Stimulated activated CD8-positive, alpha-beta memory T cell treated with anti-CD3 and anti-CD28 coated beads, Interleukin-7, amount 100 ng/mL, for 24 hours (primary cell): ENCODE data around the gene DUT.
A peak's percentile ranks its signal among the peaks of the same experiment; 100 is the strongest.

Source experiments
- DNase-seq: peaks from one replicate; pipeline ENCODE4 v3.0.0-alpha.2; 2020; ENCODE audit warnings: low read depth

Gene DUT

GRCh38 chr15:48330105-48330785 lies 984 bp upstream of the DUT start:
- DNase-seq = no peak

GRCh38 chr15:48331796-48332641 lies 790 bp downstream of the DUT start:
- DNase-seq = peak; percentile 67

GRCh38 chr15:48332642-48333034 lies 1.4 kb downstream of the DUT start:
- DNase-seq = no peak

- DNase-seq = no peak
Measured at GRCh38 chr15:48333540-48333939, 2.3 kb downstream of the DUT start.

GRCh38 chr15:48334260-48334659 lies 3.0 kb downstream of the DUT start:
- DNase-seq = no peak

- DNase-seq = no peak
Measured at GRCh38 chr15:48336940-48337339, 5.7 kb downstream of the DUT start.

GRCh38 chr15:48337607-48338006 lies 6.4 kb downstream of the DUT start:
- DNase-seq = no peak

GRCh38 chr15:48340111-48340510 lies 8.9 kb downstream of the DUT start:
- DNase-seq = no peak

- DNase-seq = no peak
Measured at GRCh38 chr15:48343865-48344264, 12.6 kb downstream of the DUT start.

- no peak for DNase-seq
Measured at GRCh38 chr15:48345516-48345915, 14.3 kb downstream of the DUT start.

- DNase-seq = no peak
Measured at GRCh38 chr15:48352474-48353072, 21.3 kb downstream of the DUT start.

GRCh38 chr15:48354694-48355303 lies 23.6 kb downstream of the DUT start:
- no peak for DNase-seq

GRCh38 chr15:48355377-48355776 lies 24.1 kb downstream of the DUT start:
- no peak for DNase-seq

- no peak for DNase-seq
Measured at GRCh38 chr15:48358229-48359152, 27.3 kb downstream of the DUT start.

- DNase-seq = no peak
Measured at GRCh38 chr15:48360841-48361240, 29.6 kb downstream of the DUT start.

GRCh38 chr15:48361685-48362084 lies 30.5 kb downstream of the DUT start:
- DNase-seq = no peak

- no peak for DNase-seq
Measured at GRCh38 chr15:48363474-48363873, 32.2 kb downstream of the DUT start.

GRCh38 chr15:48365575-48365974 lies 34.3 kb downstream of the DUT start:
- DNase-seq = no peak

GRCh38 chr15:48366584-48367312 lies 35.5 kb downstream of the DUT start:
- no peak for DNase-seq

GRCh38 chr15:48367483-48367882 lies 36.3 kb downstream of the DUT start:
- DNase-seq = no peak

- DNase-seq = no peak
Measured at GRCh38 chr15:48370460-48370859, 39.2 kb downstream of the DUT start.
